Uterus (tissue), 2 donors: ENCODE data around the gene FILIP1.

Experiments used
- POLR2A ChIP-seq, 2 donors: fragments of 450-650 bp; IDR thresholded peaks; one replicate each; pipeline ENCODE4 v1.6.1; 2016; ENCODE audit warnings: antibody characterized with exemption in 2 of 2, mild to moderate bottlenecking in 1 of 2, moderate library complexity in 1 of 2
- TF ChIP-seq, protein P1 (sequence below), 4 experiments: fragments of 200-600 bp in 2 of 4; fragments of 450-650 bp in 2 of 4; sonication (generic) in 2 of 4; IDR thresholded peaks; one replicate each; pipeline ENCODE4 v1.5.1; 2016 to 2019; ENCODE audit warnings: antibody characterized with exemption in 4 of 4, mild to moderate bottlenecking in 2 of 4, moderate library complexity in 1 of 4

GRCh38 chr6:75282706-75283105, 210.9 kb downstream of the FILIP1 start:
- TF ChIP-seq, protein P1, sequence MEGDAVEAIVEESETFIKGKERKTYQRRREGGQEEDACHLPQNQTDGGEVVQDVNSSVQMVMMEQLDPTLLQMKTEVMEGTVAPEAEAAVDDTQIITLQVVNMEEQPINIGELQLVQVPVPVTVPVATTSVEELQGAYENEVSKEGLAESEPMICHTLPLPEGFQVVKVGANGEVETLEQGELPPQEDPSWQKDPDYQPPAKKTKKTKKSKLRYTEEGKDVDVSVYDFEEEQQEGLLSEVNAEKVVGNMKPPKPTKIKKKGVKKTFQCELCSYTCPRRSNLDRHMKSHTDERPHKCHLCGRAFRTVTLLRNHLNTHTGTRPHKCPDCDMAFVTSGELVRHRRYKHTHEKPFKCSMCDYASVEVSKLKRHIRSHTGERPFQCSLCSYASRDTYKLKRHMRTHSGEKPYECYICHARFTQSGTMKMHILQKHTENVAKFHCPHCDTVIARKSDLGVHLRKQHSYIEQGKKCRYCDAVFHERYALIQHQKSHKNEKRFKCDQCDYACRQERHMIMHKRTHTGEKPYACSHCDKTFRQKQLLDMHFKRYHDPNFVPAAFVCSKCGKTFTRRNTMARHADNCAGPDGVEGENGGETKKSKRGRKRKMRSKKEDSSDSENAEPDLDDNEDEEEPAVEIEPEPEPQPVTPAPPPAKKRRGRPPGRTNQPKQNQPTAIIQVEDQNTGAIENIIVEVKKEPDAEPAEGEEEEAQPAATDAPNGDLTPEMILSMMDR (IDR thresholded peaks at IDR 0.05): no peak
- TF ChIP-seq POLR2A (IDR thresholded peaks at IDR 0.05): no peak
